ENCODE data around the gene PARP6.

DNA sequence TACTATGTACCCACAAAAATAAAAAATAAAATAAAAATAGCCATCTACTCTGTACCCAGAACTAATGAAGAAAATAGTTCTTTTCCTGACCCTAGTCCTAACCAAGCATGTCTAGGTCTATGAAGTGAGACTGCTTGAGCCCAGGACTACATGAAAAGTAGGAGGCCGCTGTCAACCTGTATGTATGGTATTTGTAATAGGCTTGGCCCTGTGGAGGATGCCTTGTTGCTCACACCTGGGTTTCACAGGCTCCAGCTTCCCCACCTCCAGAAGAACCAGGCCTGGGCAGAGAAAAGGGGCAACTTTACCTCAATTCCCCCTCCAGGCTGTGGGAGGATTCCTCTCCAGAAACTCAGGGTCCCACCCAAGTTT is 34.5 kb downstream of the PARP6 start:
- TF ChIP-seq POLR2A (IDR thresholded peaks at IDR 0.05) = no peak
- TF ChIP-seq EP300 (IDR thresholded peaks at IDR 0.05) = no peak
- TF ChIP-seq, protein P1, sequence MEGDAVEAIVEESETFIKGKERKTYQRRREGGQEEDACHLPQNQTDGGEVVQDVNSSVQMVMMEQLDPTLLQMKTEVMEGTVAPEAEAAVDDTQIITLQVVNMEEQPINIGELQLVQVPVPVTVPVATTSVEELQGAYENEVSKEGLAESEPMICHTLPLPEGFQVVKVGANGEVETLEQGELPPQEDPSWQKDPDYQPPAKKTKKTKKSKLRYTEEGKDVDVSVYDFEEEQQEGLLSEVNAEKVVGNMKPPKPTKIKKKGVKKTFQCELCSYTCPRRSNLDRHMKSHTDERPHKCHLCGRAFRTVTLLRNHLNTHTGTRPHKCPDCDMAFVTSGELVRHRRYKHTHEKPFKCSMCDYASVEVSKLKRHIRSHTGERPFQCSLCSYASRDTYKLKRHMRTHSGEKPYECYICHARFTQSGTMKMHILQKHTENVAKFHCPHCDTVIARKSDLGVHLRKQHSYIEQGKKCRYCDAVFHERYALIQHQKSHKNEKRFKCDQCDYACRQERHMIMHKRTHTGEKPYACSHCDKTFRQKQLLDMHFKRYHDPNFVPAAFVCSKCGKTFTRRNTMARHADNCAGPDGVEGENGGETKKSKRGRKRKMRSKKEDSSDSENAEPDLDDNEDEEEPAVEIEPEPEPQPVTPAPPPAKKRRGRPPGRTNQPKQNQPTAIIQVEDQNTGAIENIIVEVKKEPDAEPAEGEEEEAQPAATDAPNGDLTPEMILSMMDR (IDR thresholded peaks at IDR 0.05) = no peak

Data from upper lobe of left lung (tissue), 4 donors.